Stimulated activated CD8-positive, alpha-beta memory T cell treated with anti-CD3 and anti-CD28 coated beads, Interleukin-2, amount 100 ng/mL, for 48 hours (primary cell): ENCODE results near the gene PFN1.

Experiments
- DNase-seq, 2 donors: peaks; one replicate each; pipeline ENCODE4 v3.0.0-alpha.2; 2020; ENCODE audit warnings: low read depth in 2 of 2

Gene PFN1

GRCh38 chr17:4948166-4948930 is at the start of gene PFN1:
TSS of gene PFN1 (minus strand) at chr17:4948530. CDS start at chr17:4948394, 136 bp downstream.
- peak; percentile 81 to 88 for DNase-seq

GRCh38 chr17:4997302-4998026 is 49.1 kb upstream of the PFN1 start, which contains the start of the genes INCA1 and KIF1C:
TSS of gene INCA1 (minus strand) at chr17:4997522. CDS start at chr17:4994437, 3,085 bp downstream.
TSS of gene KIF1C (plus strand) at chr17:4997950. CDS start at chr17:5000247, 2,297 bp downstream.
- DNase-seq = peak; percentile 85 to 86

DNA sequence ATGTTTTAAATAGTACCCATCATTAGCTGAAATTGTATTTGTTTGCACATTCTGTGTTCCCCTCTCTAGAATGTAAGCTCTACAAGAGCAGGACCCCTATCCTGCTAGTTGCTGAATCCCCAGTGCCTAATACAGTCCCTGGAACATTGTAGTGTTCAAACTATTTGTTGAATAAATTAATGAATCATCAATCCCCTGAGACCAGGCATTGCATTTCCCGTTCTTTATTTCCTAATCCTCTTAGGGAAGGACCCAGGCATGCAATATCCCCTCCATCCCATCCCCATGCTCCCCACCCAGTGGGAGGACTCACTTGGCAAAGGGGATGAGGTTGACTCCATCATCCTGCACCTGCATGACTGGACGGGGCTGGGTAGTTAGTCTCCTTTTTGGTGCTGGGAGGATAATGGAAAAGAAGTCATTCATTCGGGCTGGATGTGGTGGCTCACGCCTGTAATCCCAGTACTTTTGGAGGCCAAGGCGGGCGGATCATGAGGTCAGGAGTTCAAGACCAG is 45.8 kb upstream of the PFN1 start:
- DNase-seq = no peak

DNA sequence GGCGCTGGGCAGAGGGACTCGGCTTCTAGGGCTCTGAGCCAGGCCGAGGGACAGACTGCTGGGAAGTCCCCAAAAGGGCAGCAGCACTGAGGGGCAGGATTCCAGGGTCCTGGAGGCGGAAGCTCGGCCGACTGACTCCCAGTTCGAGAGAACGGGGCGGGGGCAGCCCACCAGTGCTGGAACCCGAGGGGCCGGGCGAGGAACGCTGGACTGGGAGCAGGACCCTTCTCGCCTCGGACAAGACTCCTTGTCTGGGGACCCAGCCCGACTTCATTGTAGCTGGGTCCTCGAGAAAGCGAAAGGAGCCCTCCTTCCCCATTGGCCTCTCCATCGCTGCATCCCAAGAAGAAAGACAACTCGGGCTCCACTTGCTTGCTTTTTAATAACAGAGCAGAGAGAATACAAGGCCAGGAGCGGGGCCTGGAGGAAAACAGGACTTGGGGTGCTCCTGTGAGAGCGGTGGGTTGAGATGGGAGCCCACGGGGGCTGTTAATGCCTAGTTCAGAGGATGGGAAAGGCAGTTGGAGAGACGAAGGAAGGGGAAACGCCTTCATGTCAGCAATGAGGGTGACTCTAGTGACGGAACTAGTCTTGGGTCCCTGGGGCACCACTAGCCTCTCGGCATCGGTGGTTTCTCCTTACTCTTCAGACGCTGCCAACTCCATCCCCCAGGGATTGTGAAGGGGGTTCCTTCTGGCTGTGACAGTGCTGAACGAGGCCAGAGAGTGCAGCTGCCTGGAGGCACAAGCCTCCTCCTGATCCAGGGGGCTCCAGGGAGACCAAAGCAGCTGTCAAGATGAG is 39.6 kb upstream of the PFN1 start:
- DNase-seq = no peak

DNA sequence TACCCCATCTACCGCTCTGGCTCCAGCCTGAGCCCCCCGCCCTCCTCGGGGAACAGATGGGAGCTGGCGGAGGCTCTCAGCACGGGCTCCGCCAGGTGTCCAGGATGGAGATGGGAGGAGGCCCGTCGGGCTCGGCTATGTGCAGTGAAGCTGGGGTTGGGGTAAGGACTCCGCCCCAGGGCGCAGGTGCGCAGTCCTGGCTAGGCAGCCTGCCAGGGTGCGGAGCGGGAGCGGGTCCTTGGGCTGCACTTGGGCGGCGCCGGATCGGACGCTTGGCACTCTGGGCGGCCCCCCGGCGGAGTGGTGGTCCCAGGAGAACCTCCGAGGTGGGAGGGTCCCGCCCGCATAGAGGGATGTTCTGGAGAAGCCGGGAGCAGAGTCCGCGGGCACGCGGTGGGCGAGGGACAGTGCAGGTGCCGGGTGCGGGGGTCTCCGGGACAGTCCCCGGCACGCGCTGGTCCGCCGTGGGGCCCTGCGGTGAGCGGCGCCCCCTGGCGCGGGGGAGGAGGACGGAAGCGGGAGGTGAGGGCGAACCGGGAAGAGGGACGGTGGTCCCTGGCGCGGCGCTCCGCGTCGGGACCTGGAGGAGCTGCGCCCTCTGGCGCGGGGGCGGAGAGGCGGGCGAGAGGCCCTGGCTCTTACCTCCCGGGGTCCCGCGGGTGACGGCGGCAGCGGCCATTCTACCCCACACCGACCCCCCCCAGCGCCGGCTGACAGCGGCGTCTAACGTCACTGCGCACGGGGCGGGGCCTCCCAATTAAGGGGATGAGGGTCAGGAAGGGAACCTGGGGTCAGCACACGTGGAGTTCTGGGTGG is 38.8 kb upstream of the PFN1 start, which contains the start of gene CAMTA2:
Gene CAMTA2 (minus strand): TSS at position 725 of the 816 bp plus-strand sequence. CDS start 1,453 bp downstream, outside the sequence.
- peak; percentile 88 to 89 for DNase-seq

GRCh38 chr17:4986403-4986802 is 38.1 kb upstream of the PFN1 start:
- DNase-seq = no peak

- no peak for DNase-seq
These were observed 34.0 kb upstream of the PFN1 start for GRCh38 chr17:4982305-4982704.

GRCh38 chr17:4980644-4981216 is 32.4 kb upstream of the PFN1 start:
- no peak for DNase-seq

GRCh38 chr17:4978726-4979125 is 30.4 kb upstream of the PFN1 start:
- DNase-seq = no peak

- DNase-seq = no peak
These were observed 25.9 kb upstream of the PFN1 start for GRCh38 chr17:4974115-4974670.

GRCh38 chr17:4973256-4974114 is 25.2 kb upstream of the PFN1 start:
- DNase-seq = no peak

DNA sequence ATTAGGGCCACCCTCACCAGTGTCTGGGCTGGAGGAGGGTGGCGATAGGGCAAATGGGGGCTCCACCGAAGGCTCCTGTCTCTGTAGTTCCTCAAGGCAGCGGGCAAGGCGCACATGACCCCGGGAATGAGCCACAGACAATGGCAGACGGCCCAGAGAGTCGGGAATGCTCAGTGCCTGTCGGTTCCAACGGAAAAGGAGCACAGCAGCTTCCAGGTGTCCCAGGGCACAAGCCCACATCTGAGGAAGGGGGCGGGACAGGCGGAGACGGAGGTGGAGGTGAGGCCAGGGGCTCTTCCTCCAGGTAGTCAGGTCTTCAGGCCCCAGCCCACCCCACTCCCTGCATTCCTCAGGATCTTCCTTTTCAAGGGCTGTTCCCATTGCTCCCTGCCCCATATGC is 24.4 kb upstream of the PFN1 start:
- no peak for DNase-seq

- no peak for DNase-seq
These were observed 24.0 kb upstream of the PFN1 start for GRCh38 chr17:4972322-4972721.

- no peak for DNase-seq
These were observed 23.5 kb upstream of the PFN1 start for GRCh38 chr17:4971826-4972225.

GRCh38 chr17:4970273-4970672 is 21.9 kb upstream of the PFN1 start:
- no peak for DNase-seq

- DNase-seq = peak; percentile 23 to 30
These were observed 21.3 kb upstream of the PFN1 start for GRCh38 chr17:4969551-4970173.

DNA sequence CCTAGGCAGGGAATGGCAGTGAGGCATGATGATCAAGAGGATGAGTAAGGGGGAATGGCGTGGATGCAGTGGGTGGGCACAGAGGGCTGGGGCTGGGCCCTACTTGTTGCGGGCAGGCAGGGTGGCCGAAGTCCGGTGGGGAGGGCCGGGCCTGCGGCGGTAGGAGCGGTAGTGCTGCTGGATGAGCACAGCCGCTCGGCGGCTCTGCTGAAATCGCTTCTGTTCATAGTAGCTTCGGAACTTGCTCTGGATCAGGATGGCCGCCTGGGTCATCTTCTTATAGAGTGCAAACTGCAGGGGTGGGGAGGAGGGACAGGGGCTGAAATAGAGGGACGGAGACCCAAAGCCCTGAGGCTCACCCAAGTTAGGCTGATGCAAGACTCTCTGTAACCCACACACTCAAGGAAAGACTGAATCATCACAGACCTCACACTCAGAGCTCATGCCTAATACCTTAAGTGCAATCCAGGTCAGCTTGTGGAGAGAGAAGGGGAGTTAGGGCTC is 20.8 kb upstream of the PFN1 start:
- peak in 1 of 2 donors; percentile 23 for DNase-seq

GRCh38 chr17:4968486-4969046 is 20.2 kb upstream of the PFN1 start:
- DNase-seq = peak in 1 of 2 donors; percentile 34
